GM10266 (cell line): ENCODE results near the gene LHFPL4.

ENCODE experiments used
- DNase-seq: peaks from one replicate; pipeline ENCODE4 v3.0.0; 2012; ENCODE audit errors: extremely low spot score
- TF ChIP-seq, protein P1 (sequence below): IDR thresholded peaks from 2 replicates; pipeline ENCODE4 v1.5.1; 2012; ENCODE audit warnings: mild to moderate bottlenecking, low read depth; ENCODE audit not compliant: control insufficient read depth, insufficient read depth; ENCODE audit errors: missing control alignments

Gene LHFPL4

DNA sequence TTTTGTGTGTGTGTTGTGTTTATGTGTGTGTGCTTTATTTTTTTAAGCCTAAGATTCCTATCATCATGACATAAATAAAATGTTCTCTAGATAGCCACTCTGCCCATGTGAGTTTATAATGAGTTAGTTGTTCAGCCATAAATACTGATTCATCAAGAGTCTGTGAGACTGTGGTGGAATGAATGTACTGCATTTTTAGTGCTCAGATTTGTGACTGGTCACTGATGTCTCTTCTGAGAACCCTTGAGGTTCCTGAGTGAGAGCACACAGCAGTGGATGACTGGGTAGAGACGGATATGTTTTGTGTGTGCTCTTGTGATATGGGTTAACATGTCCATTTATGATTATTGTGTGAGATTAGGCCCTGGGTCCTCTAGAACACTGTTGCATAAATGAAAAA lies 105.0 kb downstream of the LHFPL4 start:
- DNase-seq: no peak
- TF ChIP-seq, protein P1, sequence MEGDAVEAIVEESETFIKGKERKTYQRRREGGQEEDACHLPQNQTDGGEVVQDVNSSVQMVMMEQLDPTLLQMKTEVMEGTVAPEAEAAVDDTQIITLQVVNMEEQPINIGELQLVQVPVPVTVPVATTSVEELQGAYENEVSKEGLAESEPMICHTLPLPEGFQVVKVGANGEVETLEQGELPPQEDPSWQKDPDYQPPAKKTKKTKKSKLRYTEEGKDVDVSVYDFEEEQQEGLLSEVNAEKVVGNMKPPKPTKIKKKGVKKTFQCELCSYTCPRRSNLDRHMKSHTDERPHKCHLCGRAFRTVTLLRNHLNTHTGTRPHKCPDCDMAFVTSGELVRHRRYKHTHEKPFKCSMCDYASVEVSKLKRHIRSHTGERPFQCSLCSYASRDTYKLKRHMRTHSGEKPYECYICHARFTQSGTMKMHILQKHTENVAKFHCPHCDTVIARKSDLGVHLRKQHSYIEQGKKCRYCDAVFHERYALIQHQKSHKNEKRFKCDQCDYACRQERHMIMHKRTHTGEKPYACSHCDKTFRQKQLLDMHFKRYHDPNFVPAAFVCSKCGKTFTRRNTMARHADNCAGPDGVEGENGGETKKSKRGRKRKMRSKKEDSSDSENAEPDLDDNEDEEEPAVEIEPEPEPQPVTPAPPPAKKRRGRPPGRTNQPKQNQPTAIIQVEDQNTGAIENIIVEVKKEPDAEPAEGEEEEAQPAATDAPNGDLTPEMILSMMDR: no peak
